Activated naive CD8-positive, alpha-beta T cell treated with anti-CD3 and anti-CD28 coated beads, Interleukin-2, amount 10 ng/mL, durations not matched to agents 7 days and 5 days (primary cell): ENCODE data around the gene PITPNC1. TPM values are rescaled to one million over a fixed set of nuclear protein-coding genes. Genes with fewer than 3 reads are reported as not detected.
A peak's percentile ranks its signal among the peaks of the same experiment; 100 is the strongest.
"Not testable (repeated sequence)": the region's sequence is repeated elsewhere in the genome, so short reads cannot be mapped to it uniquely, and the experiment has no call there.

Experiments used
- ATAC-seq: fragments of 150-1000 bp; cut with Tn5 transposase; one replicate; pipeline ENCODE4 v1.10.0; 2021; ENCODE audit warnings: low read depth, moderate library complexity
- POLR2A ChIA-PET: fragments of 350-600 bp; sonication (Branson Sonifier 250); formaldehyde crosslinking; loops from one replicate; lab custom pipeline; 2021; ENCODE audit warnings: antibody characterized with exemption; lab: Charles Lee
- DNase-seq: peaks from one replicate; pipeline ENCODE4 v3.0.0; 2021
- H3K27ac Mint-ChIP-seq: one replicate; pipeline ENCODE4 v1.8.0; 2022; ENCODE audit warnings: mild to moderate bottlenecking, mixed read lengths
- H3K27me3 Mint-ChIP-seq: one replicate; pipeline ENCODE4 v1.8.0; 2022; ENCODE audit warnings: mild to moderate bottlenecking, moderate library complexity, mixed read lengths
- H3K36me3 Mint-ChIP-seq: one replicate; pipeline ENCODE4 v1.8.0; 2021; ENCODE audit warnings: mild to moderate bottlenecking, mixed read lengths
- H3K4me1 Mint-ChIP-seq: one replicate; pipeline ENCODE4 v1.8.0; 2021; ENCODE audit warnings: mixed read lengths
- H3K4me3 Mint-ChIP-seq: one replicate; pipeline ENCODE4 v1.8.0; 2022; ENCODE audit warnings: mild to moderate bottlenecking, moderate library complexity, mixed read lengths
- H3K9me3 Mint-ChIP-seq: one replicate; pipeline ENCODE4 v1.8.0; 2021; ENCODE audit warnings: mixed read lengths
- total RNA-seq, 2 experiments: library from RNA; stranded (reverse); gene quantifications; one replicate each; pipeline ENCODE4 v1.2.3, GENCODE V29; 2021

PITPNC1 gene
- total RNA-seq, 2 experiments from 2014 or later = 100 to 104 TPM

DNA sequence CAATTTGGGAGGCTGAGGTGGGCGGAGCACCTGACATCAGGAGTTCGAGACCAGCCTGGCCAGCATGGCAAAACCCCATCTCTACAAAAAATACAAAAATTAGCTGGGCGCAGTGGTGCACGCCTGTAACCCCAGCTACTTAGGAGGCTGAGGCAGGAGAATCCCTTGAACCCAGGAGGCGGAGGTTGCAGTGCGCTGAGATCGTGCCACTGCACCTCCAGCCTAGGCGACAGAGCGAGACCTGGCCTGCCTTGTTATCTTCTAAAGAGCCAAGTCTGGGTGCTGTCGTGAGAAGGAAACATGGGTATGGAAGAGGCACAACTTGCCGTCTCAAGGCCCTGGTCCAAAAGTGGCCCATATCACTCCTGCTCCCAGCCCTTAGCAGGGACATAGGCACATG lies 103.9 kb downstream of the PITPNC1 start:
- not testable (repeated sequence) for ATAC-seq, H3K9me3 Mint-ChIP-seq, H3K27me3 Mint-ChIP-seq, DNase-seq, H3K4me3 Mint-ChIP-seq, H3K27ac Mint-ChIP-seq, H3K36me3 Mint-ChIP-seq
- POLR2A ChIA-PET = interaction anchor here (0.7 kb wide), 1 partner anchor 90 kb away, joined by 3 read pairs; no protein-coding TSS in a partner anchor
- peaks cover 50% of the 10 kb centered on the region for H3K4me1 Mint-ChIP-seq

DNA sequence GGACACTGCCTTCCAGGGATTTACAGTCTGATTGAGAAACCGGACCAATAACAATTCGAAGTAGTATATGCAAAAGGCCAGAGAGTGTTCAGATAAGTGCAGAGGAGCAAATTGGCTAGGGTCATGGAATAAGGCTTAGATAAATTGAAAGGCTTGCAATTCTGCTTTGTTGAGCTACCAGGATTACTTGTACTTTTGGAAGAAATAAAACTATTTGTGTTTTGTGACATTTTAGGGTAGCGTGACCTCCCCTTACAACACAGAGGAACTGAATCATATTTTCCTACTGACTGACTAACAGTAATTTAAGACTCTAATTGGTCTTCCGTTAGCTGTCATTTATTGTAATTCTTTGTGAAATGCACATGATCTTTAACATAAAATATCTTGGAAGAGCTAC lies 104.7 kb downstream of the PITPNC1 start:
- no peak for ATAC-seq

DNA sequence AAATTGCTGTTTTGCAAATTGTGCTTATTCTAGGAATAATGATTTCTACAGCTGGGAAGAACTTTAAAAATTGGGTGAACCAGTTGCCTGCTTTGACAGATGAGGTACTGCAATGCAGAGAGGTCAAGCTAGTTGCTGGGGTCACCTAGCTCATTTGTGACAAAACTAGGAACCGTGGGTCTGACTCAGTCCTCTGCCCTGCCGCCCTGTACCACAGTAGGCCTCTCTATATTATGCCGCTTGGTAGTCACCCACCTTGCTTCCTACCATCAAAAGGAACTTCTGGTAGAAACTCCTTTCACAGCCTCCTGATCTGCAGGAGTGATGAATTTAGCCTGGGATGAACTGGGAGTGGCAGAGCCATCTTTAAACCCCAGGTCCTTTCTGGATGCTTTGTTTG lies 105.7 kb downstream of the PITPNC1 start:
- Mint-ChIP-seq H3K9me3 (no peaks in the 10 kb centered on the region), H3K27me3 (no peaks in the 10 kb centered on the region), H3K27ac (no peak overlapping the region), H3K4me3 (no peak overlapping the region), H3K36me3 (peaks cover 9% of the 10 kb centered on the region), H3K4me1 (peaks cover 53% of the 10 kb centered on the region)
- no peak for ATAC-seq
- no peak for DNase-seq
- POLR2A ChIA-PET = interaction anchor here (1.5 kb wide), 1 partner anchor 105 kb away, joined by 3 read pairs; no protein-coding TSS in a partner anchor

More for the DNA sequence above, 104.7 kb downstream of the PITPNC1 start:
- Mint-ChIP-seq H3K27me3 (no peaks in the 10 kb centered on the region), H3K4me1 (peaks cover 52% of the 10 kb centered on the region), H3K27ac (peak overlapping the region; percentile 71), H3K9me3 (no peaks in the 10 kb centered on the region), H3K36me3 (peaks cover 10% of the 10 kb centered on the region), H3K4me3 (peak overlapping the region; percentile 37)
- no peak for DNase-seq
- POLR2A ChIA-PET = interaction anchor here (0.7 kb wide), 1 partner anchor 91 kb away, joined by 3 read pairs; no protein-coding TSS in a partner anchor

DNA sequence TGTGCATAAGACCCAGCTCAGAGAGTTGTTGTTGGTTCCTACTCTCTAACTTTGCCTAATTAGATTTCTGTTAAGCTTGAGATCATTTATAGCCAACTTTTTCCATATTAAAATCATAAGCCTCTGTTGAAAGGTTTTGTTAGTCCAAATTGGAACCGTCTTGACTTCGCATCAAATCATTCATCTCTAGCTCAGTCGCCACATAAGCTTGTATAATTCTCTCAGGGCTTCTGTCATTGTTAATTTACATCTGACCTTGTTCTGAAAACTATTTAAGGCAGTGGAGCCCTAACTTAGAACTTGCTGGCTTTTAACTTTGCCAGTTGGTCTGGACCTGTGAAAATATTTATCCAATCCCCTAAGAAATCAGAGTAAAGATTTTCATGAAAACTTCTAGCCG lies 107.2 kb downstream of the PITPNC1 start:
- Mint-ChIP-seq H3K4me1 (peaks cover 40% of the 10 kb centered on the region), H3K27me3 (no peaks in the 10 kb centered on the region), H3K9me3 (no peaks in the 10 kb centered on the region), H3K27ac (no peak overlapping the region), H3K36me3 (peaks cover 16% of the 10 kb centered on the region), H3K4me3 (no peak overlapping the region)
- ATAC-seq (no peak), DNase-seq (no peak)
- POLR2A ChIA-PET = no interaction called here

DNA sequence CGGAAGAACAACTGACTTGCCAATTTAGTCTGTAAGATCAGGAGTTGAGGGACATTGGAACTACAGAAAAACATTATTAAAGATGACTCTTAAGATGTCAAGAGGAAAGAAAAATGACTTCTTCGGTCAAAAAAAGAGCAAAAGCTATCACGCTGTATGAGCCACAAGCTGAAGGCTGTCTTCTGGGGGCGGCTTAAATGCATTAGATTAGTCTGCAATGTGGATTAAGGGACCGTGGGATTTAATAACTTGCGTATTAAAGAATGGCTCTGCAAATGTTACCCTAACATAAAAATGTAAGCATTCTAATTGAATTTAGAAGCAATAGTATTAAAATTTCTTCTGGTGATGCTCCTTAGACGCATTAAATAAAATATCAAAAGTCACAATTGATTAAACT lies 108.6 kb downstream of the PITPNC1 start:
- peaks cover 17% of the 10 kb centered on the region for H3K36me3 Mint-ChIP-seq
- peaks cover 34% of the 10 kb centered on the region for H3K4me1 Mint-ChIP-seq
- H3K27ac Mint-ChIP-seq = no peak overlapping the region
- H3K27me3 Mint-ChIP-seq = no peaks in the 10 kb centered on the region
- POLR2A ChIA-PET = no interaction called here
- H3K9me3 Mint-ChIP-seq = no peaks in the 10 kb centered on the region
- ATAC-seq (no peak), DNase-seq (no peak)
- H3K4me3 Mint-ChIP-seq = no peak overlapping the region

DNA sequence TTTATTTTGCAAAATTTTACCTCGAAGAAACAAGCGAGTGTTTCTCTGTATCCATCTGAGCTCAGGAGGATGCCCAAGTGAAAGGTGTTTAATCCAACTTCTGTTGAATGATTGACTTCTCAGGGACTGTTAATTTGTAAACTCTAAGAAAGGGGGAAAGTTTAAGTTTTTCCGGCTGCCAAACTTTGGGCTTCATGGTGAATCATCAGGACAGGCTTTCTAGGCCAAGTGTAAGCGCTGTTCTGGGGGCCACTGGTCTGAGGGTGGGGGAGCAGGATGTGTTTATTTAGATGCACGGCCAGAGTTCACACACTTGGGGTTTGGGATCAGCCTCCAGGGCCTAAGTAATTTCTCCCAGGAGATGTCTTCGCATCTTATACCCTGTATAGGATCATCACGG lies 110.4 kb downstream of the PITPNC1 start:
- POLR2A ChIA-PET = no interaction called here
- H3K27ac Mint-ChIP-seq = peak overlapping the region; percentile 32
- H3K4me1 Mint-ChIP-seq = peaks cover 33% of the 10 kb centered on the region
- H3K9me3 Mint-ChIP-seq = no peaks in the 10 kb centered on the region
- peaks cover 14% of the 10 kb centered on the region for H3K36me3 Mint-ChIP-seq
- ATAC-seq = no peak
- no peak overlapping the region for H3K4me3 Mint-ChIP-seq
- no peaks in the 10 kb centered on the region for H3K27me3 Mint-ChIP-seq
- no peak for DNase-seq

DNA sequence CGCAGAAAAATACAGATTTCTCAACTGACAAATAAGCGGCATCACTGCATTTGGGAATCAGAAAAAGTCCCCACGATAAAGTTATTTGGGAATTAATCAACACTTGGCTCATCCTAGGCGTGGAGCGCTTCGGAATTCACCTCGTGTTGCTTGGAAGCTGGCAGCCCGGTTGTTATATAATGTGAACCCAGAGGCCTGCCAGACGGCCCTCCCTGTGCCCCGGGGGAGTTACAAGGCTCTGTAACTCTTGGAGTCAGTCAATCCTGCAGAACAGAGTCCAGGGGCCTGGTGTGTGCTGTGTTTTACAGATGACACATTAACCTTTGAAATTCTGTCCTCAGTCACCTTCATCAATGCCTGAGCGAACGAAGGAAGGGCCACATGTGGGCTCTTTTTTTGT lies 111.1 kb downstream of the PITPNC1 start:
- H3K9me3 Mint-ChIP-seq = no peaks in the 10 kb centered on the region
- no peak for DNase-seq
- POLR2A ChIA-PET = no interaction called here
- no peak for ATAC-seq
- no peaks in the 10 kb centered on the region for H3K27me3 Mint-ChIP-seq
- H3K4me1 Mint-ChIP-seq = peaks cover 32% of the 10 kb centered on the region
- H3K27ac Mint-ChIP-seq = no peak overlapping the region
- peaks cover 14% of the 10 kb centered on the region for H3K36me3 Mint-ChIP-seq
- no peak overlapping the region for H3K4me3 Mint-ChIP-seq

DNA sequence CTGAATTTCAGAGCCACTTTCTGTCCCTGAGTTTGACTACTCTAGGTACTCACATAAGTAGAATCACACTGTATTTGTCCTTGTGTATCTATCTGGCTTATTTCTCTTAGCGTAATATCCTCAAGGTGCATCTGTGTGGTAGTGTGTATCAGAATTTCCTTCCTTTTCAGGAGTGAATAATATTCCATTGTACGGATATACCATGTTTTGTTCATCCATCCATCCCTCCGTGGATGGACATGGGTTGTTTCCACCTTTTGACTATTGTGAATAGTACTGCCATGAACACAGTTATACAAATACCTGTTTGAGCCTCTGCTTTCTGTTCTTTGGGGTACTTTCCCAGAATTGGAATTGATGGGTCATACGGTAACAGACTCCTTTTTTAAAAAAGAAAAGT lies 111.7 kb downstream of the PITPNC1 start:
- ATAC-seq = no peak
- DNase-seq = no peak
- Mint-ChIP-seq H3K36me3 (peaks cover 14% of the 10 kb centered on the region), H3K4me3 (no peak overlapping the region), H3K27ac (no peak overlapping the region), H3K27me3 (no peaks in the 10 kb centered on the region), H3K9me3 (no peaks in the 10 kb centered on the region), H3K4me1 (peaks cover 33% of the 10 kb centered on the region)
- POLR2A ChIA-PET = no interaction called here

DNA sequence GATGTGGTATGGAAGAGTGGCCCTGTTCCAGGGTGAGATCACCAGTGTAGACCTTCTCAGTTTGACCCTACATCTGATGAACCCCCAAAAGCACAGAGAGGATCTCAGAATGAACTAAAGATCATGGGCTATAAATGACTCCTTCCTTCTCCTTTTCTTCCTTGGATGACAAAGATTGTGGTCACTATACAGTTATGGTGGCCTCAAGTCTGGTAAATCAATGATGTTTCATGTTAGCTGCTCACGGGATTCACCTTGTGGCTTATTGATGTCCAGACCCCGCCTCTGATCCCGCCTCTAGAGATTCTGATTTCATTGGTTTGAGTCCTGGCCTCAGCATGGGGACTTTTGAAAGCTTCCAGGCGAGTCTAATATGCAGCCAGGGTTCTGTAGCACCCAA lies 112.2 kb downstream of the PITPNC1 start:
- H3K36me3 Mint-ChIP-seq = peaks cover 14% of the 10 kb centered on the region
- no peaks in the 10 kb centered on the region for H3K9me3 Mint-ChIP-seq
- DNase-seq (no peak), ATAC-seq (no peak)
- POLR2A ChIA-PET = no interaction called here
- H3K27ac Mint-ChIP-seq = no peak overlapping the region
- H3K4me1 Mint-ChIP-seq = peaks cover 33% of the 10 kb centered on the region
- no peak overlapping the region for H3K4me3 Mint-ChIP-seq
- no peaks in the 10 kb centered on the region for H3K27me3 Mint-ChIP-seq

DNA sequence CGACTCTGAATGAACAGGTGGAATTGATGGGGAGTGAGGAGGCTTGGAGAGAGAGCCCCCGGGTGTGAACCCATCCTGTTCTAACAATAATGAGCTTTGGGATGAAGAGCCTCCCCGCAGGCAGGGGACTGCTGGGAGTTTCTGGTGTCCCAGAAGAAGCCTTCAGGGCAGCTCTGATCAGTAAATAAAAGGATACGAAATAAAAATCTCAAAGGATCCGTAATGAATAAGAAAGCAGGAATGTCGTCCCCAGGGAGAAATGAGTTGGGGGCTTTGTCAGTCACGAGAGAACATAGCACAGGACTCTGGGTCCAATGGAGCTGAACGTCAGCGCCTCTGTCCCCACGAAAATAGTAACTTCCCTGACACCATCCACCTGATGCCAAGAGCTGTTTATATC lies 113.4 kb downstream of the PITPNC1 start:
- Mint-ChIP-seq H3K36me3 (peaks cover 12% of the 10 kb centered on the region), H3K4me1 (peaks cover 31% of the 10 kb centered on the region), H3K4me3 (no peak overlapping the region), H3K9me3 (peaks cover 1% of the 10 kb centered on the region), H3K27me3 (no peaks in the 10 kb centered on the region), H3K27ac (no peak overlapping the region)
- DNase-seq = no peak
- no peak for ATAC-seq
- POLR2A ChIA-PET = no interaction called here

DNA sequence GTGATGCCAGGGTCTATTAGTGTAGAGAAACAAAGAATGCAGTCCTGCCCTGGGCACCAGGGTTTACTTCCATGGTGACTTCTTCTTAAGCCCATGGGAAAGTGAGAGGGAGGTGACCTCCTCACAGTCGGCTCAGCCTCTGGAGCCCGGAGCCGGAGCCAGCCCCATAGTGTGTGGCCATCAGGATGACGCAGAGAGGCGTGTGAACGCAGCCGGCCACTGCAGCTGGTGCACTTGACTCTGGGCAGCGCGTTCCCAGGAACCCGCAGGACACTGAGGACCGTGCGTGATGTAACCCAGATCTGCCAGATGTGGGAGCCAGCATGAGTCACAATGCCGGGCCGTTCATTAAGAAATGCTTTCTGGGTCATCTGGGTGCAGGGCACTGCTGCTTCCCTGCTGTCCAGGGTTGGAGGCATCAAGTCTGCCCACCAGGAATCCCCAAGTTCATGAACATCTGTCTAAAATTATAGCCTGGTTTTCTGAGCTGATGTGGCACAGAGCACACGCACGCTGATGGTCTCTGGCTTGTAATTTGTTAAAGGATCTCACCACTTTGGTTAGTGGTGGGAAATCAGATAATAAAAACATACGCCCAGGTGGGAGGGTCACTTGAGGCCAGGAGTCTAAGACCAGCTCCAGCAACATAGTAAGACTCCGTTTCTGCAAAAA lies 114.1 kb downstream of the PITPNC1 start:
- POLR2A ChIA-PET = no interaction called here
- Mint-ChIP-seq H3K27me3 (no peaks in the 10 kb centered on the region), H3K4me3 (no peak overlapping the region), H3K27ac (no peak overlapping the region), H3K4me1 (peaks cover 28% of the 10 kb centered on the region), H3K9me3 (peaks cover 4% of the 10 kb centered on the region), H3K36me3 (peaks cover 13% of the 10 kb centered on the region)
- DNase-seq (no peak), ATAC-seq (no peak)

DNA sequence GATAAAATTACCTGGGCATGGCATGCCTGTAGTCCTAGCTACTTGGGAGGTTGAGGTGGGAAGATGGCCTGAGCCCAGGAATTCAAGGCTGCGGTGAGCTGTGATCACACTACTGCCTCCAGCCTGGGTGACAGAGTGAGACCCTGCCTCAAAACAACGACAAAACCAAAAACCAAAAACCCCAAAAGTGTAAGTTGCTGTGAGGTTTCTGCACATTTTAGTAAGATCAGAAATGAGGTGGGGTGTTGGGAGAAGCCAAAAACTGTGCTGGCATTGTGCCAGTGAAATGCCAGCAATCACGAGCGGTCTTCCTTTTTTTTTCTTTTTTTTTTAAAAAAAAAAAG lies 114.6 kb downstream of the PITPNC1 start:
- Mint-ChIP-seq H3K4me1 (peaks cover 23% of the 10 kb centered on the region), H3K27ac (no peak overlapping the region), H3K9me3 (peaks cover 4% of the 10 kb centered on the region), H3K27me3 (no peaks in the 10 kb centered on the region), H3K36me3 (peaks cover 13% of the 10 kb centered on the region), H3K4me3 (no peak overlapping the region)
- ATAC-seq (no peak), DNase-seq (no peak)
- POLR2A ChIA-PET = no interaction called here

DNA sequence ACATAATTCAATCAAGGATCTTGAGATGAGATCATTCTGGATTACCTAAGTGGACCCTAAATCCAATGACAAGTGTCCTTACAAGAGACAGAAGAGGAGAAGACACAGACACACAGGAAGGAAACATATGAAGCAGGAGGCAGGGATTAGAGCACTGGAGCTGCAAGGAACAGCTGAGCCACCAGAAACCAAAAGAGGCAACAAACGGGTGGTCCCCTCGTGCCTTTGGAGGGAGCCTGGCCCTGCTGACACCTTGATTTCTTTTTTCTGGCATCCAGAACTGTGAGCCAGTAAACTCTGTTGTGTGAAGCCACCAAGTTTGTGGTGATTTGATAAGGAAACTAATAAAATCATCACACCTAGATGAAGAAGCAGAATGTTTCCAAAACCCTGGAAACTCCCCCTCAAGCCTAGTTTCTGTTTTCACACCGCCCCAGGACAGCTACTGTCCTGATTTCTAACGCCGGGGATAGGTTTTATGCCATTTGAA lies 115.2 kb downstream of the PITPNC1 start:
- Mint-ChIP-seq H3K9me3 (peaks cover 4% of the 10 kb centered on the region), H3K27me3 (no peaks in the 10 kb centered on the region), H3K36me3 (peaks cover 13% of the 10 kb centered on the region), H3K4me3 (no peak overlapping the region), H3K4me1 (peaks cover 18% of the 10 kb centered on the region), H3K27ac (no peak overlapping the region)
- ATAC-seq (no peak), DNase-seq (no peak)
- POLR2A ChIA-PET = no interaction called here

DNA sequence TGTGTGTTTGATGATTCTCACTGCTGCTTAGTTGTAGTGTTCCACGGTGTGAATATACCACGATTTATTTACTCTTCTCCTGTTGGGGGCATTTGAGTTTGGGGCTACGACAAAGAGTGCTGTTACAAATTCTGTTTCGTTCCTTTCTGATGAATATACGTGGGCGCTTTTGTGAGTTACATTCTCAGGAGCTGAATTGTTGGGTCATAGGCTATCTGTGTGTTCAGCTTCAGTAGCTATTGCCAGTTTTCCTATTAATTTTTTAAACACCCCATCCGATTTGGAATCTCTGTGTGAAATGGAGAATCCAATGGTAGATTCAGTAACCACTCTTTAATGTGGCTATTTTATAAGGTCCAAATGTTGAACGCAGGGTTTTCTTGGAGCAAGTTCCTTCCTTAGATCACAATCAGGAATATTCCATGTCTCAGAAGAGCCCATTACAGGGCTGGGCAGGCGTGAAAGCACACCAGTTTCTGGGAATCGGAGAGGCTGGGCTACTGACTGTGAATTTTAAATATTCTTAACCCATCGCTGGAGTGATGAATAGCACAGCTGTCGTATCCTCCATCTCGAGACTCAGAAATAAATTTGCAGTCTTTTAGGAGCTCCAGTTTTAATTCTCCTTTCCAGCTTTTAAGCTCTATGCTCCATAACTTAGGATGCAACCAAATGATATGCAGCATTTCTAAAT lies 115.9 kb downstream of the PITPNC1 start:
- no peaks in the 10 kb centered on the region for H3K27me3 Mint-ChIP-seq
- H3K4me3 Mint-ChIP-seq = no peak overlapping the region
- POLR2A ChIA-PET = no interaction called here
- peaks cover 11% of the 10 kb centered on the region for H3K36me3 Mint-ChIP-seq
- H3K27ac Mint-ChIP-seq = no peak overlapping the region
- peaks cover 4% of the 10 kb centered on the region for H3K9me3 Mint-ChIP-seq
- peaks cover 16% of the 10 kb centered on the region for H3K4me1 Mint-ChIP-seq
- DNase-seq (no peak), ATAC-seq (no peak)
